8988T (cell line): ENCODE data around the gene CA14.
"Not testable (repeated sequence)": the region's sequence is repeated elsewhere in the genome, so short reads cannot be mapped to it uniquely, and the experiment has no call there.

Experiments used
- DNase-seq: peaks from one replicate; pipeline ENCODE4 v3.0.0; 2011

The CA14 gene

GRCh38 chr1:150236614-150237100 lies 20.9 kb upstream of the CA14 start:
- DNase-seq = peak; percentile 45

- not testable (repeated sequence) for DNase-seq
Observed at GRCh38 chr1:150237176-150237575, 20.4 kb upstream of the CA14 start.

GRCh38 chr1:150237746-150238145 lies 19.8 kb upstream of the CA14 start:
- no peak for DNase-seq

- no peak for DNase-seq
Observed at GRCh38 chr1:150243003-150243402, 14.6 kb upstream of the CA14 start.

GRCh38 chr1:150249936-150250335 lies 7.6 kb upstream of the CA14 start:
- no peak for DNase-seq

- no peak for DNase-seq
Observed at GRCh38 chr1:150256198-150256553, 1.4 kb upstream of the CA14 start.

GRCh38 chr1:150256554-150257341 lies 826 bp upstream of the CA14 start:
- DNase-seq = no peak

GRCh38 chr1:150259217-150259616 lies 1.6 kb downstream of the CA14 start:
- DNase-seq = no peak

- DNase-seq = no peak
Observed at GRCh38 chr1:150259758-150260669, 2.4 kb downstream of the CA14 start.

- no peak for DNase-seq
Observed at GRCh38 chr1:150261367-150261766, 3.8 kb downstream of the CA14 start.

GRCh38 chr1:150262388-150263320 lies 5.1 kb downstream of the CA14 start:
- no peak for DNase-seq

- no peak for DNase-seq
Observed at GRCh38 chr1:150263549-150263948, 6.0 kb downstream of the CA14 start.

- DNase-seq = no peak
Observed at GRCh38 chr1:150267896-150268295, 10.3 kb downstream of the CA14 start.

GRCh38 chr1:150268340-150268704 lies 10.7 kb downstream of the CA14 start:
- DNase-seq = no peak

- peak; percentile 97 for DNase-seq
Observed at GRCh38 chr1:150268705-150269403, 11.3 kb downstream of the CA14 start, which contains the start of gene APH1A. APH1A (minus strand) TSS chr1:150269016; CDS start chr1:150268810, 206 bp downstream.

GRCh38 chr1:150269451-150269850 lies 11.9 kb downstream of the CA14 start:
- no peak for DNase-seq

GRCh38 chr1:150271291-150271959 lies 13.9 kb downstream of the CA14 start:
- no peak for DNase-seq

GRCh38 chr1:150273311-150273710 lies 15.7 kb downstream of the CA14 start:
- DNase-seq = no peak

GRCh38 chr1:150280138-150280707 lies 22.6 kb downstream of the CA14 start:
- no peak for DNase-seq

- DNase-seq = no peak
Observed at GRCh38 chr1:150281221-150281757, 23.7 kb downstream of the CA14 start.
